HL-60 (cell line): ENCODE measurements around the gene ARIH2.

ENCODE experiments used
- CTCF ChIP-seq: IDR thresholded peaks from one replicate; pipeline ENCODE4 v1.5.1; 2011; ENCODE audit warnings: low read length, control low read depth, inconsistent platforms; ENCODE audit not compliant: insufficient read depth
- GABPA ChIP-seq: IDR thresholded peaks from 2 replicates; pipeline ENCODE4 v1.6.1; 2012; ENCODE audit warnings: low read depth
- POLR2AphosphoS5 ChIP-seq: IDR thresholded peaks from 2 replicates; pipeline ENCODE4 v1.6.1; 2012; ENCODE audit warnings: low read depth
- REST ChIP-seq: IDR thresholded peaks from 2 replicates; pipeline ENCODE4 v1.6.1; 2012; ENCODE audit warnings: low read depth; ENCODE audit not compliant: insufficient replicate concordance
- SPI1 ChIP-seq: IDR thresholded peaks from 2 replicates; pipeline ENCODE4 v1.6.1; 2012; ENCODE audit warnings: low read depth, mild to moderate bottlenecking, borderline replicate concordance

- TF ChIP-seq POLR2AphosphoS5, result no peak
- TF ChIP-seq SPI1, result no peak
- TF ChIP-seq REST, result no peak
- no peak for TF ChIP-seq CTCF
- TF ChIP-seq GABPA, result no peak
Measured at GRCh38 chr3:48982686-48983085, 64.0 kb downstream of the ARIH2 start.
